Suppressor macrophage treated with lipopolysaccharide for 1 hour (primary cell): ENCODE measurements around the gene PLA2G2C.
"Not testable (repeated sequence)": the region's sequence is repeated elsewhere in the genome, so short reads cannot be mapped to it uniquely, and the experiment has no call there.

Source experiments
- DNase-seq, 3 donors: peaks; one replicate each; pipeline ENCODE4 v3.0.0-alpha.2; 2020 to 2022

The PLA2G2C gene

DNA sequence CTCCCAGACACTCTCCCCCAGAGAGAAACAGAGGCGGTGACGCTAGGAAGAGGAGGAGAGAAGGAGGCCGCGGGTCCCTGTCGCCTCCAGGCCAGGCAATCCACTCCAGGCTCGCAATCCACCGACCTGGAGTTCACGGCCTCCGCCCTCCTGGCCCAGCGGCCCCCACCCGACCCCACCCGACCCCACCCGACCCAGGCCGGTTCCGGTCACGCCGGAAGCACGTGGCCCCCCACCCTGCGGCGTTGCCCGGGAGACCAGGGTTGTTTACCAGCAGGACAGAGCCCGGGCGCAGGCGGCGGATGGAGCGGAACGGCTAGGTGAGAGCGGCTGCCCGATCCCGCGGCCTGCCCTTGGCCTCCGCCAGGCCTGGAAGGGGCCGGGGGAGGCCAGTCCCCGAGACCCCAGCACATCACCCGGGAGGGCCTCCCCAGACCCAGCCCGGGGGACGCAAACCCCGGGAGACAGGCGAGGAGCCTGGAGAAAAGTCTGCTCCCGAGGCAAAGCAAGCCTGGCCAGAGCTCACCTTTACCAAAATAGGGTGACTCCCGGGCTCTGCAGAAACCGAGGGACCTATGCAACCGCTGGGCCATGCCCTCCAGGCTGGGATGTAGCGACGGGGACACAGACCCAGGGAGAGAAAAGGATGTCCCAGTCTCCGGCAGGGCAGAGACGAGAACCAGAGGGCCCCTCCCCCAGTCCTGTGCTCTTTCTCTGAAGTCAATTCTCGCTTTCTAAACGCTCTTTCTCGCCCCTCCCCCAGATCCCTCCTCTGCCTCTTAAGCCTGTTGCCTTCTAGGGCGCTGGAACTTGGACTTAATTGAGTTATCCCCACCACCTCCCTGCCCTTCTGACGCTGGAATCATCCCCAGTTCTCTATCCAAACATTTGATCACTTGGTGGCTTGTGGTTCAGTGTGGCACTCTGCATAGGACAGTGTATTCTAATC lies at the start of gene PLA2G2C, which contains the start of gene UBXN10:
TSS of gene PLA2G2C (minus strand) at position 685 of the 949 bp plus-strand sequence. CDS start 9,155 bp downstream, outside the sequence.
TSS of gene UBXN10 (plus strand) at position 263 of the 949 bp plus-strand sequence. CDS start 4,466 bp downstream, outside the sequence.
- no peak for DNase-seq

DNA sequence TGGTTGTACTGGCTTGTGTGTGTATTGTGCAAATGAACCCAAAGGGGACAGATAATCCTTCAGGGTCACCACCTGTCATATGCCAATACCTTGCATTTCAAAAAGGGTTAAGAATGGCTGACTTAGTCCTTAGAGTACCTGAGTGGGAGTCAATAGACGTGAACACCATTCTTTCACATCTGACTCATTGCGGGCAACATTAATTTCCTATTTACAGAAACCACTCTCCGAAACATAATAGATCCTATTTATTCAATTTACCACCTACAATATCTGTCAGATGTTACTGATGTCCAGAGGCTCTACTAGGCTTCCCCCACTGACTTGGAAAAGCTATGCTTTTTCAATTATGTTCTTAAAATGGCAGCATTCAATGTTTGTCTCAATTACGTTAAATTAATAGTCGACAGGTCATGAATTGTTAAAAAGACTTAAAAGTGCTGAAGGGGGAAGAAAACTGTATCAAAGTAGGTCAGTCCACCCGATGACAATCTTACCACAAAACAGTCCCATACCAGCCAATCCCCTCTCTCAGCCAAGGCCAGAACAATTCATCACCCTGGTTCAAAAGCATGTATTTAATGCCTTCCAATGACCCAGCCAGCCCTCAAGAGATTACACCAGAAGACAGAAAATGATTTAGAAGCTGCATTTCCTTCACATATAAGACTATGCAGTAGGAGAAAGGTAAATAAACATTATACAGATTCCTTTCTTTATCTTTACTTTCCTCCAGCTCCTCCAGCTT lies 48.6 kb upstream of the PLA2G2C start:
- DNase-seq, result no peak

DNA sequence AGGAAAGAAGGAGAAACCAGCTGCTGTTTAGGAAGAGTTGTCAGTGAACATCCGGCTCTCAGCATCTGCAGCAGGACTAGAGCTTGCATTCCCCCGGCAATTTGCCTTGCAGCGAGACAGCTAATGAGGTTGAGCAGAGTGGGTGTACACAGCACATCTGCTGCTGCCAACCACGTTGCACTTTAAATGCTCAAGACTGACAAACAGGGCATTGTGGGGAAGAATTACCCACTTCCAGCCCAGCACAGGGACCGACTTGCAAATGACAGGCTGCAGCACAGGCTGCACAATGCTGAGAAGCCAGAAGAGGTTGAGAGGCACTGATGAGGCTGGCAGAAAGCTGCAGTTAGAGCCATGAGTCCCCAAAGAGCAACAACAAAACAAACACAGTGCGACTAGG lies 47.5 kb upstream of the PLA2G2C start:
- no peak for DNase-seq

DNA sequence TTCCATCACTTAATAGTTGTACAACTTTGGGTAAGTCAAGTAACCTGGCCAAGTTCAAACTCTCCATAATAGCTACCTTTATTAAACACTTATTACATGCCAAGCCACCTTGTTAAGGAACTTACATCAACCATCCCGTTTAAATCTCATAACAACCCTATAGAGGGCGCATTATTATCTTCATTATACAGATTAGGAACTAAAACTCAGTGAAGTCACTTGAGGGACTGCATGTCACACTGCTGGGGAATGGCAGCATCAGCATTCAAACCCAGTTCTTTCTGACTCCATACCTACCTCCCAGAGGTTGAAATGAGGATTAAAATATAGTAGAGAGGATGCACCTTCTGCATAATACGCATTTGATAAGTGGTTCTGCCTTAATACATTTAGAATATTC lies 47.1 kb upstream of the PLA2G2C start:
- DNase-seq, result peak; percentile 19 to 64 (median 48)

DNA sequence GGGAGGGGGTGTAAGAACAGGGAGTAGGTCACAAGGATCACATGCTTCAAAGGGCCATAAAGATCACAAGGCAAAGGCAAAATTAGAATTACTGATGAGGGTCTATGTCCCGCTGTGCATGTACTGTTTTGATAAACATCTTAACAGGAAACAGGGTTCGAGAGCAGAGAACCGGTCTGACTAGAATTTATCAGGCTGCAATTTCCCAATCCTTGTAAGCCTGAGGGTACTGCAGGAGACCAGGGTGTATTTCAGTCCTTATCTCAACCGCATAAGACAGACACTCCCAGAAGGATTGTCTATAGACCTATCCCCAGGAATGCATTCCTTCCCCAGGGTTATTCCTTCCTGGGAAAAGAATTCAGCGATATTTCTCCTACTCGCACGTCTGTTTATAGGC lies 46.2 kb upstream of the PLA2G2C start:
- DNase-seq, result not testable (repeated sequence)

- DNase-seq, result no peak
Measured at GRCh38 chr1:20229171-20229570, 42.9 kb upstream of the PLA2G2C start.

DNA sequence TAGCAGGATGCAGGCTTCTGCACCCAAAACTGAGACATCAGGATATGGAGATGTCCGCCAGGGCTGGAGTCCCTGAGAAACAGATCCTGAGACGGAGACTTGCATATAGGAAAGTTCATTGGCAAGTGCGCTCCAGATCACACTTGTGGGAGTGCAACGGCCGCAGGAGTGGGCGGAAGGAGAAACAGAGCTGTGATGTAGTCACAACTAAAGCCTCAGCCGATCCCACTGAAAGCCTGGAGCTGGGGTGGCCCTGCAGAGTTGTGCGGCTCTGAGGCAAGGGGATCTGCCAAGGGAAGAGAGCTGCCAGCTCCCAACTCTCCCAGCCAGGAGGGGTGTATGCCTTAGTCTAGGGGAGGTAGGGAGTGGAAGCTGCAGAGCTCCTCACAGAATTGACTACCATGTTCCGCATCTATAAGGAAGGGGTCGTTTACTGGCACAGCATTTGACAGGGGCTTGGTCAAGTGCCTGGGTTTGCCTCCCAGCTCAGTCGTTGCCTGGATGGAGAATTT lies 42.1 kb upstream of the PLA2G2C start:
- DNase-seq, result no peak

DNA sequence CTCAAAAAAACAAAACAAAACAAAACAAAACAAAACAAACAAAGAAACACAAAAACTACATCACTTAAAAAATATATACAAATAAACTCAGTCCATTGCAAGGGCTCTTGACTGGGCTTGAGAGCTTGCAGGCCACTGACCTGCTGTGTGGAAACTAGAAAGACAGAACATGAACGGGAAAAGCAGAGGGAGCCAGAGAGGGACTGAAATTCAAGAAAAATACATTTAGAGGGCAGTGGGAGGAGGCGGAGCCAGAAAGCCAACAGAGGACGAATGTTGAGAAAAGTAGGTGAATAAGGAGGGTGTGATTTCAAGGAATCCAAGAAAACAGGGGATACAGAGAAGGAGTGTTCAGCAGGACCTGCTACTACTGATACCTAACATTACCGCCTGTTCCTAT lies 41.4 kb upstream of the PLA2G2C start:
- DNase-seq, result no peak

DNA sequence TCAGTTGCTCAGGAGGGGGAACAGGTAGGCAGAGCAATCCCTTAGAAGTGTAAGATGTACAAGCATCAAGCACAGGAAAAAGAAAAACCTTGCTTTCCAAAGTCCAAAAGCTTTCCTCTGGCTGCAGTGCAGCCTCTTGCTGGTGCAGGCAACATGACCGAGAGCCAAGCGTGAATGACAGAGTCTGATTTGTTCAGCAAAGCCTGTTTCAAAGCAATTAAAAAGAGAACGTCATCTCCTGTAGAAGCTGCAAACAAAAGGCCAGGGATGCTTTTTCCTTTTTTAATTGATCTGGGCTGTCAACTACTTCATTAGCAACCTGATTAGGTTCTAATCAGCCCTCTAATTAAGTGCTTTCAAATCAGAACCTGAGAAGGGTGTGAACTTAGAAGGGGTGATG lies 38.2 kb upstream of the PLA2G2C start:
- no peak for DNase-seq

GRCh38 chr1:20223551-20224419 lies 37.5 kb upstream of the PLA2G2C start:
- DNase-seq, result no peak

GRCh38 chr1:20223106-20223505 lies 36.8 kb upstream of the PLA2G2C start:
- peak in 2 of 3 donors; percentile 6 to 28 for DNase-seq

- no peak for DNase-seq
Measured at GRCh38 chr1:20220036-20220435, 33.7 kb upstream of the PLA2G2C start.

DNA sequence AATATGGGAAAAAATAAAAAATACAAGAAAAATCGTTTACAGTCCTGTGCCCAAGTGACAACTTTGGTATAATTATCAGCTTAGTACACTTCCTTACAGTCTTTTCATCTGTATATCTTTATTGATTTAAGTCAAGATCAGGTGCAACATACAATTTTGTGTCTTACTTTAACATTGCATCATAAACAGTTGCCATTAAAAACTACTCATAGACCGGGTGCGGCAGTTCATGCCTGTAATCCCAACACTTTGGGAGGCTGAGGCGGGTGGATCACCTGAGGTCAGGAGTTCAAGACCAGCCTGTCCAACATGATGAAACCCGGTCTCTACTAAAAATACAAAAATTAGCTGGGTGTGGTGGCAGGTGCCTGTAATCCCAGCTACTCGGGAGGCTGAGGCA lies 32.7 kb upstream of the PLA2G2C start:
- DNase-seq, result not testable (repeated sequence)

DNA sequence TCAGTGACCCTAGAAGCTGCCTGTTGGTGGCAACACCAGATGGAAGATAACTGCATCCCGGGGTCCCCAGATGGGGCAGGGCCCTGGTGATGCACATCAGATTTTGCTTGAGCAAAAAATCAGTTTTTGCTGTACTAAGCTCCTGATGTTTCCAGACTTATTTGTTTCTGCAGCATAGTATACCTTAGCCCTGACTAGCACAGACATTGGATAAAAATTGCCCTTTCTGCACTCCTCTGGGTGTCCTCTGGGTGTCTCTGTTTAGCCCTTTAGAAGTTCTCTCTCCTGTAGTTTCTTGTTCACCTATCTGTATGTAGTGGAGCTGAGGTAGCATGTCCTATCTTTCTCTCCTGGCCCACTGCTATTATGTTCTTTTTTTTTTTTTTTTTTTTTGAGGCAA lies 30.3 kb upstream of the PLA2G2C start:
- DNase-seq, result peak in 2 of 3 donors; percentile 13 to 18

- DNase-seq, result no peak
Measured at GRCh38 chr1:20215716-20216115, 29.4 kb upstream of the PLA2G2C start.

GRCh38 chr1:20212685-20213331 lies 26.5 kb upstream of the PLA2G2C start:
- peak; percentile 63 to 81 (median 75) for DNase-seq

DNA sequence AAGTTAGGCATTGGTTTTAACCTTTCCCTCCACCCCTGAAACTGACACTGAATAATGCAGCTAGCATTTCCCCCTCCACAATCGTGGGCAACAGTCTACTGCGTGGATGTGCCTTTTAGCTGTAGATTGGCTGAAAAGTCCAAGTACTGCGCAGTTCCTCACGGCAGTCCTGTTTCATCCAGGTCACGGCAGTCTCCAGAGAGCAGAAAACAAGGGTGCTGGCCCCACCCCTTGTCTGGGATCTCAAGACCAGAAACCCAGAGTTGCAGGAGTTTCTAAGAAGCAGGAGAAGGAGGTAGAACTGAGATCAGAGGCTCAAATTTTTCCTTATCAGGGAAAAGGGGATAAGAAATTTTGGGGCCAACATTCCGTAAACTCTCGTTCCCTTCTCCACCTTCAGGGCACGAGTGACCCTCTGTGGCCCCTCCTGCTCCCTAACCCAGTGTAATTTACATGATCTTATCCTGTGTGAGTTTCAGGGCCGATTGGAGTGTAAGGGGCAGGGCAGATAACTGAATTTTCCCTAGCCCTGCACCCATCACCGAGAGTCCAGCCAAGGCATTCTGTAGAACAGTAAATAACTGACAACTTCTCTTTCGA lies 25.9 kb upstream of the PLA2G2C start:
- no peak for DNase-seq

- peak in 2 of 3 donors; percentile 32 to 41 for DNase-seq
Measured at GRCh38 chr1:20211511-20211931, 25.2 kb upstream of the PLA2G2C start.

DNA sequence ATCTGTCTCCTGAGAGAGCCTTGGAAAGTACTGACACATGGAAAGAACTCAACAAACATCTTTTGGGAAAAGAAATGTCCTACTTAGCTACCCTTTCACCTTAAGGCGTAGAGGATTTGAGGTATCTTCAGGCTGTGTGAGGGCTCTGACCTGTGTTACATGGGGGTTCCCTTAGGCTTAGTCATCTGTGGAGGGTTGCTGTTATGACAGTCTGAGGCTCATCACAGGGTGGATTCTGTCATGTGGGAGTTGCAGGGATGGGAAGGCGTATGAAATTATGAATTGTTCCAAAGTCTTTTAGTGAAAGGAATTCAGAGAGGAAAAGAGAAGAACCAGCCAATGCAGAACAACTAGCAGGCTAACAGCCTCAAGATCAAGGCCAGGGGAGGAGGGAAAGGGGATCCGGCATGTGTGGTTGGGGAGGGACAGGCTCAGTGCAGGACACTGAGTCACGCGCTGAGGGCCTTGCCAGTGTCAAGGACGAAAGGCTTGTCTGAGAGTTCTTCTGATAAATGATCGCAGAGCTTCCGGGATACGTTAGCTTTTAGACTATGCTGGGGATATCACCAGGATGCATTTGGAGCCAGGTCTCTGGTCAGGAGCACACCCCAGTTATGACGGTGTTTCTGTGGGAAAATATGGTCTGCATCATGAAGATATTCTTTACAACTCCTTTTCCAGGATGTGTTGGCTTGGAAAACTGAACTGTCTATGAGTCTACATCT lies 24.6 kb upstream of the PLA2G2C start:
- peak in 1 of 3 donors; percentile 27 for DNase-seq

DNA sequence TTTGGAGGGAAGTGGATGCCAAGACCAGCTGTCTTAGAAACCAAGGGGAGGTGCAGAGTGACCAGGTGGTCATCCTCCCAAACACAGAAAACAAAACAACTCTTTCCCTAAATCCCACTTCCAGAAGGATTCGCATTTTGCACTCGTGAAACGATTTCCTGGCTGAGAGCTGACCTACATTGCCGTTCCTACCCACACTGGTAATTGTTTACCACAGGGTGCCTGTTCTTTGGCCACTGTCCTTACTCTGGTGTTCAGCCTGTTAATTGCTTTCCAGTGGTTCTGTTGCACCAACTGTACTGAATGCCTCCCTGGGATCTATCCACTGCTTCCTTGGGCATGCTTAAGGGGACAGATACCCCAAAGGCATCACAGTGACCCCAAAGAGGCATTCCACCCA lies 23.2 kb upstream of the PLA2G2C start:
- no peak for DNase-seq

DNA sequence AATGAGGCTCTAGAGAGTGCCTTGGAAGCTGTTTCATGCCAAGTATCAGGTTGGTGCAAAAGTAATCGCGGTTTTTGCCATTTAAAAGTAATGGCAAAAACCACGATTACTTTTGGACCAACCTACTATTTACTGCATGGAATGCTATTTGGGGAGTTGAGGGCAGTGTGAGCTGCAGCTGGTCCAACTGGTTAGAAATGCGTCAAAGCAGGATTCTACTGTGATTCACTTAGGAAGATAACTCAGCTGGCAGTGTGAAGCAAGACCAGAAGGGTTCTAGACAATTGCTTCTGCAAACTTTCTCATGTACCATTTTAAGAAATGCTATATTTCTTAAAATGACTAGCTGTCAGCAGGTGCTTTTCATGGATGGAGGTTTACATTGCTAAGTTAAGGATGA lies 21.2 kb upstream of the PLA2G2C start:
- no peak for DNase-seq
